ENCODE measurements around the gene XRCC4. TPM values are rescaled to one million over a fixed set of nuclear protein-coding genes. Genes with fewer than 3 reads are reported as not detected.

XRCC4 gene
- polyA plus RNA-seq, 1 donor (not counting 4 experiments of a cell fraction or from before 2014, with no cell fraction given), result 10.9 TPM

GRCh38 chr5:83265318-83265717, 188.0 kb downstream of the XRCC4 start:
- H3K9me3 ChIP-seq (ENCODE audit: control insufficient read depth, low read depth, low read length), result no peaks in the 10 kb centered on the region
- no peaks in the 10 kb centered on the region for H3K36me3 ChIP-seq (ENCODE audit: control insufficient read depth in 2 of 2, extremely low read depth in 1 of 2, insufficient read depth in 2 of 2, low read length in 2 of 2)
- H3K27me3 ChIP-seq (ENCODE audit: control insufficient read depth, extremely low read depth, insufficient read depth, low read length), result no peaks in the 10 kb centered on the region
- FAIRE-seq (no peak), DNase-seq (ENCODE audit: low read depth, low spot score) (no peak)
- dilution Hi-C loops (cut with MboI; ENCODE audit: extremely low pct_ligation_motif_present, low sequenced_read_pairs), result no loop called here
- no peak overlapping the region for H3K4me2 ChIP-seq (ENCODE audit: control insufficient read depth, extremely low read depth, insufficient read depth, low read depth, low read length)
- H3K4me3 ChIP-seq (ENCODE audit: control insufficient read depth in 2 of 3, extremely low read depth in 1 of 3, insufficient read depth in 2 of 3, low read depth in 1 of 3, low read length in 3 of 3), result no peak overlapping the region
- TF ChIP-seq CTCF (optimal IDR thresholded peaks at IDR 0.05 in 1 of 3, IDR thresholded peaks at IDR 0.05 in 1 of 3, conservative IDR thresholded peaks at IDR 0.05 in 1 of 3; ENCODE audit: extremely low read depth in 1 of 3, insufficient read depth in 2 of 3, low read length in 3 of 3) (no peak), EZH2 (IDR thresholded peaks at IDR 0.05; ENCODE audit: low read length) (no peak)
- no peaks in the 10 kb centered on the region for H4K20me1 ChIP-seq (ENCODE audit: control insufficient read depth, extremely low read depth, insufficient read depth, low read length)
- H3K9ac ChIP-seq (ENCODE audit: control insufficient read depth, extremely low read depth, insufficient read depth, low read length), result no peak overlapping the region
- H3K79me2 ChIP-seq (ENCODE audit: control insufficient read depth, insufficient read depth, low read length), result no peaks in the 10 kb centered on the region
- no peaks in the 10 kb centered on the region for H3K4me1 ChIP-seq (ENCODE audit: control insufficient read depth, extremely low read depth, insufficient read depth, low read length)
- no peaks in the 10 kb centered on the region for H3K9me1 ChIP-seq (ENCODE audit: control insufficient read depth, extremely low read depth, insufficient read depth, low read length)
- no peak overlapping the region for H2AFZ ChIP-seq (ENCODE audit: control insufficient read depth, low read length)
- H3K27ac ChIP-seq (ENCODE audit: control insufficient read depth, insufficient read depth, low read length), result no peak overlapping the region

DNA sequence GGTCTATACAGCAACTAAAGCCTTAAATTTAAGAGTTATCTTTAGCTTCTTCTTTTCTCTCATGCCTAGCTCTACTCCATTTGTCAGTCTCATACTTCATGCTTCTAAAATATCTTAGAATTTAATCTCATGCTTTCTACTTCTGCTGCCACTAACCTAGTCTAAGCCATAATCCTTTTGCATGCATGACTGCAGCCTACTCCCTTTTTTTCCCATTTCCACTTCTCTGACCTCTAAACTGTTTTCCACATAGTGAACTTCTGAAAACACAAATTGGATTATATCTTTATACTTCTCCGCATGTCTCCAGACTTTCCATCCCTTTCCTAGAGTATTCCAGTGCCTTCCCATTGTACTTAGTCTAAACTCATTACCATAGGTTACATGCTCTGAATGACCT, 193.0 kb downstream of the XRCC4 start:
- H3K4me1 ChIP-seq (ENCODE audit: control insufficient read depth, extremely low read depth, insufficient read depth, low read length), result no peaks in the 10 kb centered on the region
- H4K20me1 ChIP-seq (ENCODE audit: control insufficient read depth, extremely low read depth, insufficient read depth, low read length), result no peaks in the 10 kb centered on the region
- no peaks in the 10 kb centered on the region for H3K9me3 ChIP-seq (ENCODE audit: control insufficient read depth, low read depth, low read length)
- no peak for DNase-seq (ENCODE audit: low read depth, low spot score)
- no peaks in the 10 kb centered on the region for H3K36me3 ChIP-seq (ENCODE audit: control insufficient read depth in 2 of 2, extremely low read depth in 1 of 2, insufficient read depth in 2 of 2, low read length in 2 of 2)
- TF ChIP-seq CTCF (optimal IDR thresholded peaks at IDR 0.05 in 1 of 3, IDR thresholded peaks at IDR 0.05 in 1 of 3, conservative IDR thresholded peaks at IDR 0.05 in 1 of 3; ENCODE audit: extremely low read depth in 1 of 3, insufficient read depth in 2 of 3, low read length in 3 of 3) (no peak), EZH2 (IDR thresholded peaks at IDR 0.05; ENCODE audit: low read length) (no peak)
- H3K9ac ChIP-seq (ENCODE audit: control insufficient read depth, extremely low read depth, insufficient read depth, low read length), result no peak overlapping the region
- no peak overlapping the region for H3K4me2 ChIP-seq (ENCODE audit: control insufficient read depth, extremely low read depth, insufficient read depth, low read depth, low read length)
- no peak overlapping the region for H3K27ac ChIP-seq (ENCODE audit: control insufficient read depth, insufficient read depth, low read length)
- H3K9me1 ChIP-seq (ENCODE audit: control insufficient read depth, extremely low read depth, insufficient read depth, low read length), result no peaks in the 10 kb centered on the region
- dilution Hi-C loops (cut with MboI; ENCODE audit: extremely low pct_ligation_motif_present, low sequenced_read_pairs), result no loop called here
- no peaks in the 10 kb centered on the region for H3K27me3 ChIP-seq (ENCODE audit: control insufficient read depth, extremely low read depth, insufficient read depth, low read length)
- H2AFZ ChIP-seq (ENCODE audit: control insufficient read depth, low read length), result no peak overlapping the region
- no peaks in the 10 kb centered on the region for H3K79me2 ChIP-seq (ENCODE audit: control insufficient read depth, insufficient read depth, low read length)
- H3K4me3 ChIP-seq (ENCODE audit: control insufficient read depth in 2 of 3, extremely low read depth in 1 of 3, insufficient read depth in 2 of 3, low read depth in 1 of 3, low read length in 3 of 3), result no peak overlapping the region
- FAIRE-seq, result no peak

Data from keratinocyte (primary cell).